HG03469 (cell line): Measurements from ENCODE around the gene MRPL51.
"Not testable (repeated sequence)": the region's sequence is repeated elsewhere in the genome, so short reads cannot be mapped to it uniquely, and the experiment has no call there.

Experiments
- ATAC-seq: cut with Tn5 transposase; IDR thresholded peaks from one replicate; pipeline ENCODE4 v1.9.1; 2021; ENCODE audit warnings: mild to moderate bottlenecking, moderate library complexity, moderate number of reproducible peaks; ENCODE audit not compliant: unreplicated experiment

MRPL51 gene

DNA sequence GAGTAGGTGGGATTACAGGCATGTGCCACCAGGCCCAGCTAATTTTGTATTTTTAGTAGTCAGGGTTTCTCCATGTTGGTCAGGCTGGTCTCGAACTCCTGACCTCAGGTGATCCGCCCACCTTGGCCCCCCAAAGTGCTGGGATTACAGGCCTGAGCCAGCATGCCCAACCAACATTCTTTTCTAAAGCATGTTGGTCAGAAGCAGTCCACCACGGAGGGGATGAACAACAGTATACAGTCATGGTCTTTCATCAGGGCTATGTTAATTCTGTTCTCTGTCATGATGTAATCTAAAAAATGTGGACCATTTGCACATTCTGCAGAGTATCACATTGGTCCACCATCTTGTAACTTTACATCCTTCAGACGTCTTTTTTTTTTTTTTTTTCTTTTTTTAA, 3.6 kb downstream of the MRPL51 start:
- ATAC-seq: no peak

- no peak for ATAC-seq
Observed at GRCh38 chr12:6488240-6488639, 4.8 kb downstream of the MRPL51 start.

- ATAC-seq: no peak
Observed at GRCh38 chr12:6478416-6478815, 14.6 kb downstream of the MRPL51 start.

GRCh38 chr12:6477601-6478377, 15.3 kb downstream of the MRPL51 start:
- ATAC-seq: not testable (repeated sequence)

GRCh38 chr12:6476489-6476888, 16.6 kb downstream of the MRPL51 start:
- ATAC-seq: no peak

DNA sequence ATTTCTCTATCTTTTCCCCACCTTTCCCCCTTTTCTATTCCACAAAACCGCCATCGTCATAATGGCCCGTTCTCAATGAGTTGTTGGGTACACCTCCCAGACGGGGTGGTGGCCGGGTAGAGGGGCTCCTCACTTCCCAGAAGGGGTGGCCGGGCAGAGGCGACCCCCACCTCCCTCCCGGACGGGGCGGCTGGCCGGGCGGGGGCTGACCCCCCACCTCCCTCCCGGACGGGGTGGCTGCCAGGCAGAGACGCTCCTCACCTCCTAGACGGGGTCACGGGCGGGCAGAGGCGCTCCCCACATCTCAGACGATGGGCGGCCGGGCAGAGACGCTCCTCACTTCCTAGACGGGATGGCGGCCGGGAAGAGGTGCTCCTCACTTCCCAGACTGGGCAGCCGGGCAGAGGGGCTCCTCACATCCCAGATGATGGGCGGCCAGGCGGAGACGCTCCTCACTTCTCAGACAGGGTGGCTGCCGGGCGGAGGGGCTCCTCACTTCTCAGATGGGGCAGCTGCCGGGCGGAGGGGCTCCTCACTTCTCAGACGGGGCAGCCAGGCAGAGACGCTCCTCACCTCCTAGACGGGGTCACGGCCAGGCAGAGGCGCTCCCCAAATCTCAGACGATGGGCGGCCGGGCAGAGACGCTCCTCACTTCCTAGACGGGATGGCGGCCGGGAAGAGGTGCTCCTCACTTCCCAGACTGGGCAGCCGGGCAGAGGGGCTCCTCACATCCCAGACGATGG, 17.7 kb downstream of the MRPL51 start:
- ATAC-seq: not testable (repeated sequence)

- no peak for ATAC-seq
Observed at GRCh38 chr12:6472491-6472890, 20.6 kb downstream of the MRPL51 start.

GRCh38 chr12:6471989-6472360, 21.1 kb downstream of the MRPL51 start:
- no peak for ATAC-seq

GRCh38 chr12:6470375-6471163, 22.5 kb downstream of the MRPL51 start, which contains the start of gene VAMP1:
VAMP1 (minus strand) TSS chr12:6470677; CDS start chr12:6470531, 146 bp downstream.
- peak; percentile 62 for ATAC-seq

DNA sequence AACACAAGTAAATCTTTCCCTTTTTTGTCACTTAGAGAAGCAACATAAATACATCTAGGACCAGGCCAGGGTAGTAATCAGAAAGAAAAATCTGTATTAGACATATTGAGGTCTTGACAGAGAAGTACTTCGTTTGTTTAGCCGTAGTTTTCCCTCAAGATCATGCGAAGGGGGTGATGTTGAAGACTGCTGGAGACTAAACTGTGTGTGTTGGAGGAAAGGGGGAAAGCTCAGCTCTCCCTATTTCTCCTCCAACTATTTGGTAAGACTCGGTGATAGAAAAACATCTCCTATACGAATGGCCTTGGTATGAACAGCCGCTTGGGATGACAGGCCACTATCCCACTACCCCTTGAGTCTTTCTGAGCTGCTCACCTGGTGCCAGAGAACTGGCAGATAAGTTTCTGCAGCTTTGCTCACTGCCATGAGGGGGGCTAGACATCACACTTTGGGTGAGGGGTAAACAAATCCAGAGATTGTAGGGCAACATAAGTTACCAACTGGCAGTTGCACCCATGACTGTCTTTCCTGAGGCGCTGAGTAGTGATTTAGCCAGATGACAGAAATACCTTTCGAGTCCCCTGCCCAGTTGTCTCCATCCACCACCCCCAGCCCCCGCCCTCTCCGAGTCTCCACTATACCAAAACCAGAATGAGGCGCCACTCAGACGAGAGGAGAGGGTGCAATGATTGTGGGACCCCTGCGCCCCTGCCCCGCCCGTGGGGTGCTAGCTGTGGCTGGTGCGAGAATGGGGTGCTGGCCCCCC, 23.3 kb downstream of the MRPL51 start:
- ATAC-seq: no peak

GRCh38 chr12:6469092-6469491, 24.0 kb downstream of the MRPL51 start:
- ATAC-seq: no peak

GRCh38 chr12:6468283-6468575, 24.8 kb downstream of the MRPL51 start:
- ATAC-seq: no peak

GRCh38 chr12:6467571-6468282, 25.3 kb downstream of the MRPL51 start:
- not testable (repeated sequence) for ATAC-seq

DNA sequence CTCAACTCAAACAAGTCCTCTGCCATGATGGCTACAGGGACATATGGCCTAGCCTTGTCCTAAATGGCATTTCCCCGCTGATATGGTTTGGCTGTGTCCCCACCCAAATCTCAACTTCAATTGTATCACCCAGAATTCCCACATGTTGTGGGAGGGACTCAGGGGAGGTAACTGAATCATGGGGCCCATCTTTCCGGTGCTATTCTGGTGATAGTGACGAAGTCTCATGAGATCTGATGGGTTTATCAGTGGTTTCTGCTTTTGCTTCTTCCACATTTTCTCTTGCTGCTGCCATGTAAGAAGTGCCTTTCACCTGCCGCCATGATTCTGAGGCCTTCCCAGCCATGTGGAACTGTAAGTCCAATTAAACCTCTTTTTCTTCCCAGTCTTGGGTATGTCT, 26.3 kb downstream of the MRPL51 start:
- ATAC-seq: not testable (repeated sequence)

DNA sequence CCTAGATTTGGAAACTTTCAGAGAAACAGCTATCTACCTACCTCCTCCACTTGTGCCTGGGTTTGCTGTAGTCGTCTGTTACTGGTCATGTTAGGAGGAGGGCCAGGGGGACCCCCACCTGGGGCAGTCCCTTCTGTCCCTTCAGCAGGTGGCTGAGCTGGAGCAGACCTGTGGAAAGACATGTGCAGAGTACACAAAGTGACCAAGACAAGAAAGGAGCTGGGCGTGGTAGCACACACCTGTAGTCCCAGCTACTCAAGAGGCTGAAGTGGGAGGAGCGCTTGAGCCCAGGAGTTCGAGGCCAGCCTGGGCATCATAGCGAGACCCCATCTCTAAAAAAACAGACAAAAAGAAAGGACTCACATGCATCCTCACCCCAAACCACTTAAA, 26.9 kb downstream of the MRPL51 start:
- ATAC-seq: no peak

- no peak for ATAC-seq
Observed at GRCh38 chr12:6465467-6466183, 27.4 kb downstream of the MRPL51 start.

GRCh38 chr12:6464531-6464930, 28.5 kb downstream of the MRPL51 start:
- no peak for ATAC-seq

DNA sequence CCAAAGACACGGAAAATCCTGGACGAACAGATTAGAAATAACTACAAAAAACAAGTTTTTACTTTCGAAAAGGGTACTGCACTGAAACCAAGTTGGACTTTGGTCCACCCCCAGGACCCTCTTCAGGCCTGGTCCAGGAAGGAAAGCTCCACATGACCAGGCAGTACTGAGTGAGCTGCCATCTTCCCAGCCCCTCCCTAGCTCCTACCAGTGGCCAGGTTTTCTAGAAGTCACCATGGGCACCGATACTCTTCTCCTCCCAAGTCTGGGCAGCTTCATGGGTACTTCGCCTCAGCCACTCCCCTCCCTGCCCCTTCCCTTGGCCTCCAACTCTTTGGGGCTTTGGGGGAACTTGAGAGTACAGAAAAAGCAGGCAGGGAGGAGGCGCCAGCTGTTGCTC, 29.2 kb downstream of the MRPL51 start:
- no peak for ATAC-seq

GRCh38 chr12:6463216-6463615, 29.8 kb downstream of the MRPL51 start:
- no peak for ATAC-seq
